B cell (primary cell): ENCODE measurements around the gene DSG3. TPM values are rescaled to one million over a fixed set of nuclear protein-coding genes. Genes with fewer than 3 reads are reported as not detected.

Source experiments
- ATAC-seq: fragments of 200-7000 bp; cut with Tn5 transposase; one replicate; pipeline ENCODE4 v1.10.0; 2021; ENCODE audit warnings: low read depth, mild to moderate bottlenecking, moderate number of reproducible peaks, moderate library complexity
- CTCF ChIA-PET: fragments of 350-600 bp; sonication (Branson Sonifier 250); formaldehyde crosslinking; loops from one replicate; lab custom pipeline; 2021; ENCODE audit warnings: antibody characterized with exemption, inconsistent platforms; lab: Charles Lee
- POLR2A ChIA-PET: fragments of 350-600 bp; sonication (Branson Sonifier 250); formaldehyde crosslinking; loops from one replicate; lab custom pipeline; 2021; ENCODE audit warnings: antibody characterized with exemption; lab: Charles Lee
- DNase-seq: peaks from one replicate; pipeline ENCODE4 v3.0.0; 2013
- H2AFZ ChIP-seq: 2 replicates; pipeline ENCODE4 v1.6.1; 2012; ENCODE audit warnings: mild to moderate bottlenecking, low read depth, low read length; ENCODE audit not compliant: insufficient read depth, poor library complexity, severe bottlenecking
- H3K27ac ChIP-seq, 2 donors: 1 replicate in 1 of 2; 2 replicates in 1 of 2; pipeline ENCODE4 v1.5.1; 2012 to 2013; ENCODE audit warnings: low read length in 2 of 2, mild to moderate bottlenecking in 2 of 2, moderate library complexity in 1 of 2
- H3K27me3 ChIP-seq, 4 experiments: fragments of 200-600 bp in 1 of 4; sonication (generic) in 1 of 4; replicated peaks in 1 of 4; 1 replicate in 2 of 4; 2 replicates in 2 of 4; pipeline versions ENCODE4 v1.6.1 to v1.7.0; 2013 to 2016; ENCODE audit warnings: low read length in 3 of 4, mild to moderate bottlenecking in 2 of 4, mixed read lengths in 1 of 4, moderate library complexity in 1 of 4; ENCODE audit not compliant: insufficient read depth in 4 of 4, control insufficient read depth in 3 of 4; ENCODE audit errors: control extremely low read depth in 1 of 4
- H3K36me3 ChIP-seq, 2 experiments: replicated peaks in 1 of 2; 1 replicate in 1 of 2; 2 replicates in 1 of 2; pipeline versions ENCODE4 v1.6.1 to v1.7.1; 2013; ENCODE audit warnings: low read length in 1 of 2; ENCODE audit not compliant: insufficient read depth in 2 of 2, control insufficient read depth in 1 of 2; ENCODE audit errors: control extremely low read depth in 1 of 2, extremely low read depth in 1 of 2
- H3K4me1 ChIP-seq, 2 donors: fragments of 200-600 bp in 1 of 2; sonication (generic) in 1 of 2; 1 replicate in 1 of 2; 2 replicates in 1 of 2; pipeline versions ENCODE4 v1.5.1 to v1.6.1; 2013 to 2017; ENCODE audit warnings: low read length in 2 of 2; ENCODE audit not compliant: control insufficient read depth in 2 of 2, insufficient read depth in 2 of 2
- H3K4me2 ChIP-seq: replicated peaks from 2 replicates; pipeline ENCODE3; 2012; ENCODE audit warnings: mild to moderate bottlenecking, low read depth, low read length; ENCODE audit not compliant: poor library complexity, severe bottlenecking
- H3K4me3 ChIP-seq, 5 experiments: fragments of 200-600 bp in 1 of 5; sonication (generic) in 1 of 5; 1 replicate in 3 of 5; 2 replicates in 2 of 5; pipeline versions ENCODE4 v1.5.1 to v1.7.0; 2011 to 2016; ENCODE audit warnings: low read length in 4 of 5, mild to moderate bottlenecking in 4 of 5, low read depth in 2 of 5, control low read depth in 1 of 5, moderate library complexity in 1 of 5; ENCODE audit not compliant: insufficient read depth in 1 of 5; ENCODE audit errors: control extremely low read depth in 1 of 5, extremely low read depth in 1 of 5
- H3K79me2 ChIP-seq: fragments of 200-600 bp; sonication (generic); one replicate; pipeline ENCODE4 v1.6.0; 2016; ENCODE audit warnings: low read length; ENCODE audit not compliant: control insufficient read depth, insufficient read depth
- H3K9ac ChIP-seq: fragments of 200-600 bp; sonication (generic); 2 replicates; pipeline ENCODE4 v1.6.1; 2017; ENCODE audit warnings: mild to moderate bottlenecking, low read length, moderate library complexity
- H3K9me3 ChIP-seq, 3 donors: one replicate each; pipeline versions ENCODE4 v1.6.1 to v1.7.1; 2013; ENCODE audit warnings: low read length in 2 of 3; ENCODE audit not compliant: control insufficient read depth in 2 of 3, insufficient read depth in 1 of 3; ENCODE audit errors: control extremely low read depth in 1 of 3
- H4K20me1 ChIP-seq: 2 replicates; pipeline ENCODE4 v1.6.0; 2012; ENCODE audit warnings: mild to moderate bottlenecking, low read length; ENCODE audit not compliant: insufficient read depth, control insufficient read depth, poor library complexity, severe bottlenecking
- H3K27ac Mint-ChIP-seq: one replicate; pipeline ENCODE4 v1.8.0; 2021; ENCODE audit warnings: mixed read lengths
- H3K27me3 Mint-ChIP-seq: one replicate; pipeline ENCODE4 v1.8.0; 2021; ENCODE audit warnings: mixed read lengths
- H3K4me1 Mint-ChIP-seq: one replicate; pipeline ENCODE4 v1.8.0; 2021; ENCODE audit warnings: mixed read lengths
- H3K4me3 Mint-ChIP-seq: one replicate; pipeline ENCODE4 v1.8.0; 2021; ENCODE audit warnings: mixed read lengths
- H3K9me3 Mint-ChIP-seq: one replicate; pipeline ENCODE4 v1.8.0; 2022; ENCODE audit warnings: mixed read lengths; ENCODE audit not compliant: insufficient read depth
- EZH2 ChIP-seq: IDR thresholded peaks from 2 replicates; pipeline ENCODE4 v1.6.1; 2012; ENCODE audit warnings: borderline replicate concordance, low read depth, mild to moderate bottlenecking, moderate library complexity, low read length; ENCODE audit not compliant: insufficient read depth, poor library complexity, severe bottlenecking
- WGBS: methylation state at CpG from one replicate; pipeline ENCODE4 v1.1.5; 2013; ENCODE audit warnings: missing lambda C conversion rate; ENCODE audit not compliant: insufficient coverage; 5-methylcytosine and 5-hydroxymethylcytosine counted together
- intact Hi-C: fragments of 100-400 bp; cut with micrococcal nuclease; formaldehyde crosslinking; loops from one replicate; pipeline ENCODE4 v1.10.0; 2022
- polyA plus RNA-seq: library from polyadenylated mRNA; depleted of rRNA; stranded (reverse); fragments of >200 nt; gene quantifications from 2 replicates; pipeline ENCODE4 v1.2.3, GENCODE V29; 2012
- total RNA-seq, 2 donors: library from RNA; stranded (reverse); fragments of 120-200 nt in 1 of 2; gene quantifications; 1 replicate in 1 of 2; 2 replicates in 1 of 2; pipeline versions ENCODE4 v1.2.3 to v1.2.4, GENCODE V29; 2013 to 2022
- TF ChIP-seq, protein P1 (sequence below): fragments of 200-600 bp; IDR thresholded peaks from one replicate; pipeline ENCODE4 v1.8.0; 2022; ENCODE audit warnings: antibody characterized with exemption, mild to moderate bottlenecking

DSG3 gene
- total and polyA plus RNA-seq, 2 donors (not counting 1 experiment from before 2014, with no cell fraction given), result not detected

GRCh38 chr18:31504455-31505147, 57.1 kb downstream of the DSG3 start:
- H3K4me1 Mint-ChIP-seq, result peaks cover 7% of the 10 kb centered on the region
- CTCF ChIA-PET, result no interaction called here

GRCh38 chr18:31505156-31505555, 57.6 kb downstream of the DSG3 start:
- peaks cover 3% of the 10 kb centered on the region in 2 donors for H3K4me1 ChIP-seq
- DNase-seq (no peak), ATAC-seq (no peak)
- CTCF ChIA-PET, result no interaction called here
- H3K36me3 ChIP-seq, result no peaks in the 10 kb centered on the region
- no peaks in the 10 kb centered on the region for H3K9me3 ChIP-seq
- no peak overlapping the region for H3K4me3 ChIP-seq
- H2AFZ ChIP-seq, result no peak overlapping the region
- no peaks in the 10 kb centered on the region for H3K79me2 ChIP-seq
- no peak overlapping the region for H3K27ac ChIP-seq
- POLR2A ChIA-PET, result no interaction called here
- H3K27ac Mint-ChIP-seq, result no peak overlapping the region
- no peak overlapping the region for H3K4me3 Mint-ChIP-seq
- no peaks in the 10 kb centered on the region for H3K27me3 ChIP-seq
- no peaks in the 10 kb centered on the region for H4K20me1 ChIP-seq
- 26% methylated on average over 4 of the region's 6 CpGs for WGBS
- TF ChIP-seq EZH2, result no peak
- TF ChIP-seq, protein P1, sequence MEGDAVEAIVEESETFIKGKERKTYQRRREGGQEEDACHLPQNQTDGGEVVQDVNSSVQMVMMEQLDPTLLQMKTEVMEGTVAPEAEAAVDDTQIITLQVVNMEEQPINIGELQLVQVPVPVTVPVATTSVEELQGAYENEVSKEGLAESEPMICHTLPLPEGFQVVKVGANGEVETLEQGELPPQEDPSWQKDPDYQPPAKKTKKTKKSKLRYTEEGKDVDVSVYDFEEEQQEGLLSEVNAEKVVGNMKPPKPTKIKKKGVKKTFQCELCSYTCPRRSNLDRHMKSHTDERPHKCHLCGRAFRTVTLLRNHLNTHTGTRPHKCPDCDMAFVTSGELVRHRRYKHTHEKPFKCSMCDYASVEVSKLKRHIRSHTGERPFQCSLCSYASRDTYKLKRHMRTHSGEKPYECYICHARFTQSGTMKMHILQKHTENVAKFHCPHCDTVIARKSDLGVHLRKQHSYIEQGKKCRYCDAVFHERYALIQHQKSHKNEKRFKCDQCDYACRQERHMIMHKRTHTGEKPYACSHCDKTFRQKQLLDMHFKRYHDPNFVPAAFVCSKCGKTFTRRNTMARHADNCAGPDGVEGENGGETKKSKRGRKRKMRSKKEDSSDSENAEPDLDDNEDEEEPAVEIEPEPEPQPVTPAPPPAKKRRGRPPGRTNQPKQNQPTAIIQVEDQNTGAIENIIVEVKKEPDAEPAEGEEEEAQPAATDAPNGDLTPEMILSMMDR, result no peak
- no peaks in the 10 kb centered on the region for H3K9me3 Mint-ChIP-seq
- intact Hi-C loops, result no loop called here
- peaks cover 7% of the 10 kb centered on the region for H3K27me3 Mint-ChIP-seq
- no peak overlapping the region for H3K4me2 ChIP-seq
- peaks cover 4% of the 10 kb centered on the region for H3K4me1 Mint-ChIP-seq
- no peak overlapping the region for H3K9ac ChIP-seq

More at GRCh38 chr18:31504455-31505147, 57.1 kb downstream of the DSG3 start:
- Histone ChIP-seq H3K36me3 (no peaks in the 10 kb centered on the region), H3K4me1 (peaks cover 4 to 5% of the 10 kb centered on the region in 2 donors), H3K4me3 (no peak overlapping the region), H2AFZ (no peak overlapping the region), H3K4me2 (no peak overlapping the region), H3K9me3 (no peaks in the 10 kb centered on the region), H4K20me1 (no peaks in the 10 kb centered on the region), H3K9ac (no peak overlapping the region), H3K27ac (no peak overlapping the region), H3K79me2 (no peaks in the 10 kb centered on the region), H3K27me3 (peaks cover 0 to 1% (median 0%) of the 10 kb centered on the region in 4 experiments)
- no peak for ATAC-seq
- Mint-ChIP-seq H3K9me3 (no peaks in the 10 kb centered on the region), H3K27me3 (peaks cover 7% of the 10 kb centered on the region), H3K27ac (no peak overlapping the region), H3K4me3 (no peak overlapping the region)
- intact Hi-C loops, result no loop called here
- WGBS, result 56% methylated on average over 9 of the region's 10 CpGs
- POLR2A ChIA-PET, result no interaction called here
- DNase-seq, result no peak
- TF ChIP-seq EZH2, result no peak
- TF ChIP-seq, protein P1, result no peak
